Heart left ventricle (tissue), 16 donors: ENCODE results near the gene ECPAS. TPM values are rescaled to one million over a fixed set of nuclear protein-coding genes. Genes with fewer than 3 reads are reported as not detected.
"Not testable (repeated sequence)": the region's sequence is repeated elsewhere in the genome, so short reads cannot be mapped to it uniquely, and the experiment has no call there.

Experiments used
- ATAC-seq, 4 donors: fragments of 200-7000 bp; cut with Tn5 transposase; one replicate each; pipeline ENCODE4 v1.9.1; 2020 to 2022; ENCODE audit warnings: moderate library complexity in 4 of 4, mild to moderate bottlenecking in 3 of 4, moderate number of reproducible peaks in 1 of 4
- DNase-seq, 5 donors: peaks; one replicate each; pipeline ENCODE4 v3.0.0-alpha.2; 2020
- H3K27ac ChIP-seq, 12 donors: fragments of 200-600 bp; sonication (generic) in 4 of 12; one replicate each; pipeline versions ENCODE4 v1.5.0 to v1.8.0; 2016 to 2022; ENCODE audit warnings: mild to moderate bottlenecking in 2 of 12
- H3K27me3 ChIP-seq, 9 donors: fragments of 200-600 bp; sonication (generic) in 2 of 9; one replicate each; pipeline versions ENCODE4 v1.5.1 to v1.8.0; 2016 to 2022; ENCODE audit warnings: mild to moderate bottlenecking in 3 of 9
- H3K36me3 ChIP-seq, 9 donors: fragments of 200-600 bp; sonication (generic) in 2 of 9; one replicate each; pipeline versions ENCODE4 v1.5.0 to v1.8.0; 2018 to 2022; ENCODE audit warnings: mild to moderate bottlenecking in 2 of 9
- H3K4me1 ChIP-seq, 12 donors: fragments of 200-600 bp; sonication (generic) in 4 of 12; one replicate each; pipeline versions ENCODE4 v1.5.0 to v1.8.0; 2016 to 2022; ENCODE audit warnings: mild to moderate bottlenecking in 3 of 12
- H3K4me3 ChIP-seq, 12 donors: fragments of 200-600 bp; sonication (generic) in 4 of 12; one replicate each; pipeline versions ENCODE4 v1.5.0 to v1.8.0; 2017 to 2022; ENCODE audit warnings: mild to moderate bottlenecking in 9 of 12, moderate library complexity in 4 of 12
- H3K9me3 ChIP-seq, 12 donors: fragments of 200-600 bp; sonication (generic) in 4 of 12; one replicate each; pipeline versions ENCODE4 v1.5.0 to v1.8.0; 2016 to 2022; ENCODE audit warnings: mild to moderate bottlenecking in 1 of 12
- POLR2A ChIP-seq, 2 donors: fragments of 450-650 bp; IDR thresholded peaks; one replicate each; pipeline ENCODE4 v1.6.1; 2017; ENCODE audit warnings: antibody characterized with exemption in 2 of 2, mild to moderate bottlenecking in 2 of 2, moderate library complexity in 2 of 2
- WGBS, 4 donors: extraction: QIAGEN DNeasy Blood & Tissue Kit in 2 of 4; methylation state at CpG; one replicate each; pipeline versions ENCODE4 v1.1.5 to v1.1.7; 2013 to 2018; 5-methylcytosine and 5-hydroxymethylcytosine counted together
- intact Hi-C, 10 donors: fragments of 100-400 bp; cut with DNase I; formaldehyde crosslinking; loops; one replicate each; pipeline versions ENCODE4 v1.11.1 to v1.14.2; 2022
- polyA plus RNA-seq, 2 donors: library from polyadenylated mRNA; stranded (reverse); fragments of 200-250 nt; gene quantifications; one replicate each; pipeline ENCODE4 v1.2.3, GENCODE V29; 2013
- total RNA-seq, 9 donors: library from RNA; depleted of rRNA in 2 of 9; stranded (reverse); fragments of >200 nt in 2 of 9; fragmentation: NEBNext Ultra II Directional in 3 of 9; extraction: Animal tissue kit (Norgen Biotek cat#: 25700) in 3 of 9; gene quantifications; one replicate each; pipeline versions ENCODE4 v1.1.0 to v1.2.4, GENCODE V29; 2016 to 2023
- TF ChIP-seq, protein P1 (sequence below), 12 donors: fragments of 200-600 bp; sonication (generic) in 4 of 12; IDR thresholded peaks; one replicate each; pipeline versions ENCODE4 v1.5.0 to v1.8.0; 2018 to 2022; ENCODE audit warnings: antibody characterized with exemption in 12 of 12, mild to moderate bottlenecking in 5 of 12
- donor health status: ischemic (EF 13 %, LVEDD 7.1; RV severe dilation, severe dysfunction).
- donor health status: healthy with polysubstance abuse.
- donor health status: DM: no; HTN: yes; CAD: no.
- donor health status: DM: no; HTN: no; CAD: no.
- donor health status: ischemic (EF 25% LVEDD 6.9; RV normal size, moderate dysfunction).
- donor health status: ischemic (EF 25% LVEDD 5.7; RV mildly dilated, moderate dysfunction).
- donor health status: healthy.
- donor health status: DM: yes; HTN: yes; CAD: no.
- donor health status: ischemic (EF 35%, LVEDD 5.7; RV mildly dilated, moderate dysfunction).
- donor health status: nonischemic (EF 11% LVEDD 7.7; RV severe dilation, severe dysfunction).
- donor health status: DM: yes; HTN: yes; CAD: no.
- donor health status: PGD.
- donor health status: ischemic (EF 29% LVEDD 5.4; RV normal size, mild dysfunction).
- donor health status: nonischemic (EF 23%, LVEDD 6.1; RV moderate dilation, normal function).

ECPAS gene
- total and polyA plus RNA-seq, 11 donors, result 28.9 to 116 (median 102) TPM

DNA sequence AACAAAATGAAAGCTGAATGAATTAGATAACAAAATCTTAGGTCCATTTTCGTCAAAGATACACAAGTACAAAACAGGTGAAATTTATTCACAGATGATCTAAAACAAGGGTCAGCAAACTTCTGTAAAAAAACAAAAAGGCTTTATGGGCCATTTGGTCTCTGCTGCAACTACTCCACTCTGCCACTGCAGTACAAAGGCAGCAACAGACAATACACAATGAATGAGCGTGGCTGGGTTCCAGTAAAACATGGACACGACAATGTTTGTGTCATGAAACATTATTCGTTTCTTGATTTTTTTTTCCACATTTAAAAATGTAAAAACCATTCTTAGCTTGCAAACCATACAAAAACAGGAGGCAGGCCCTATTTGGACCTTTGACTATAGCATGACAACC lies 71.9 kb downstream of the ECPAS start:
- peaks cover 0 to 5% (median 0%) of the 10 kb centered on the region in 12 donors for H3K4me1 ChIP-seq
- intact Hi-C loops, result no loop called here

DNA sequence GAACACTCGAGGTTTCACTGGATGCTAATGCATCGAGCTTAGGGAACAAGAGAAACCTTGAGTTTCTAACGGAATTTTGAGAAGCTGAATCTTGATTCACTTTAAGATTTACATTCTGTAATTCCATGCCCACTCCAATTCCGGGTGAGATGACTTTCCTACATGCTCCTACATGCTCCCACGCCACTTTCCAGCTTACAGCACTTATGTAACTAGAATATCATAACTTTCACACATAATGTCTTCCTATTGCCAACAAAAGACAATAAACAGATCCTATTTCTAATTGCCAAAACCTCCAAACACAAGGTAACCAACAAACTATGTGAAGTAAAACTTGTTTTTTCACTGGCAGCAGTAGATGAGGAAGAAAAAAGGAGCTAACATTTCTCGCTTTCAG lies 72.9 kb downstream of the ECPAS start:
- intact Hi-C loops, result no loop called here
- WGBS, 4 donors, result 94 to 98% (median 96%) methylated on average over 6 of the region's 6 CpGs

More for the DNA sequence above, 71.9 kb downstream of the ECPAS start:
- Histone ChIP-seq H3K27me3 (no peaks in the 10 kb centered on the region), H3K4me3 (no peak overlapping the region), H3K36me3 (peaks cover 0 to 100% (median 100%) of the 10 kb centered on the region in 9 donors), H3K9me3 (no peaks in the 10 kb centered on the region), H3K27ac (no peak overlapping the region)
- ATAC-seq, result no peak
- 76 to 85% (median 81%) methylated on average over 4 of the region's 4 CpGs for WGBS, 4 donors
- TF ChIP-seq, protein P1, sequence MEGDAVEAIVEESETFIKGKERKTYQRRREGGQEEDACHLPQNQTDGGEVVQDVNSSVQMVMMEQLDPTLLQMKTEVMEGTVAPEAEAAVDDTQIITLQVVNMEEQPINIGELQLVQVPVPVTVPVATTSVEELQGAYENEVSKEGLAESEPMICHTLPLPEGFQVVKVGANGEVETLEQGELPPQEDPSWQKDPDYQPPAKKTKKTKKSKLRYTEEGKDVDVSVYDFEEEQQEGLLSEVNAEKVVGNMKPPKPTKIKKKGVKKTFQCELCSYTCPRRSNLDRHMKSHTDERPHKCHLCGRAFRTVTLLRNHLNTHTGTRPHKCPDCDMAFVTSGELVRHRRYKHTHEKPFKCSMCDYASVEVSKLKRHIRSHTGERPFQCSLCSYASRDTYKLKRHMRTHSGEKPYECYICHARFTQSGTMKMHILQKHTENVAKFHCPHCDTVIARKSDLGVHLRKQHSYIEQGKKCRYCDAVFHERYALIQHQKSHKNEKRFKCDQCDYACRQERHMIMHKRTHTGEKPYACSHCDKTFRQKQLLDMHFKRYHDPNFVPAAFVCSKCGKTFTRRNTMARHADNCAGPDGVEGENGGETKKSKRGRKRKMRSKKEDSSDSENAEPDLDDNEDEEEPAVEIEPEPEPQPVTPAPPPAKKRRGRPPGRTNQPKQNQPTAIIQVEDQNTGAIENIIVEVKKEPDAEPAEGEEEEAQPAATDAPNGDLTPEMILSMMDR (IDR thresholded peaks at IDR 0.05), result no peak
- TF ChIP-seq POLR2A (IDR thresholded peaks at IDR 0.05), result no peak
- DNase-seq, result no peak

DNA sequence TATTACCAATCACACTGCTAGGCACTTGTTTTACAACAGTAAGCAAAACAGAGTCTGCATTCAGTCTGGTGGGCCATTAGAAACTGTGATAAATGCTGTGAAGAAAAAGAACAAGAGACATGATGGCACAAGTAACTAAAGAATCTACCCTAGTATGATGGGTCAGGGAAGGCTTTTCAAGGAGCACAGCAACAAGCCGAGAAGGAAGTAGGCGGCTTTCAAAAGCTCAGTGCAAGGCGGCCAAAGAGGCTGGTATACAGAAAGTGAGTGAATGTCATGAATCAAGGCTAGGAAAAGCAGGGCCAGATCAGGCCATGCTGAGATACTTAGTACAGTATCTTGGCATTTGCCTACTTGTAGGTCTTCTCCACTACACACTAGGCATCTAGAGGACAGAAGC lies 76.4 kb downstream of the ECPAS start:
- no peak for TF ChIP-seq POLR2A (IDR thresholded peaks at IDR 0.05)
- TF ChIP-seq, protein P1 (IDR thresholded peaks at IDR 0.05), result no peak
- DNase-seq (no peak), ATAC-seq (no peak)
- Histone ChIP-seq H3K4me3 (no peak overlapping the region), H3K27ac (no peak overlapping the region), H3K9me3 (peaks cover 0 to 19% (median 2%) of the 10 kb centered on the region in 12 donors), H3K4me1 (no peaks in the 10 kb centered on the region), H3K27me3 (no peaks in the 10 kb centered on the region), H3K36me3 (peaks cover 0 to 100% (median 96%) of the 10 kb centered on the region in 9 donors)
- 92 to 95% (median 95%) methylated on average over 3 of the region's 3 CpGs for WGBS, 4 donors
- intact Hi-C loops, result no loop called here

More for the DNA sequence above, 72.9 kb downstream of the ECPAS start:
- Histone ChIP-seq H3K9me3 (no peaks in the 10 kb centered on the region), H3K27me3 (no peaks in the 10 kb centered on the region), H3K4me1 (peaks cover 0 to 5% (median 0%) of the 10 kb centered on the region in 12 donors), H3K4me3 (no peak overlapping the region), H3K36me3 (peaks cover 0 to 100% (median 100%) of the 10 kb centered on the region in 9 donors), H3K27ac (no peak overlapping the region)
- no peak for TF ChIP-seq POLR2A (IDR thresholded peaks at IDR 0.05)
- TF ChIP-seq, protein P1 (IDR thresholded peaks at IDR 0.05), result no peak
- no peak for DNase-seq
- ATAC-seq, result no peak

DNA sequence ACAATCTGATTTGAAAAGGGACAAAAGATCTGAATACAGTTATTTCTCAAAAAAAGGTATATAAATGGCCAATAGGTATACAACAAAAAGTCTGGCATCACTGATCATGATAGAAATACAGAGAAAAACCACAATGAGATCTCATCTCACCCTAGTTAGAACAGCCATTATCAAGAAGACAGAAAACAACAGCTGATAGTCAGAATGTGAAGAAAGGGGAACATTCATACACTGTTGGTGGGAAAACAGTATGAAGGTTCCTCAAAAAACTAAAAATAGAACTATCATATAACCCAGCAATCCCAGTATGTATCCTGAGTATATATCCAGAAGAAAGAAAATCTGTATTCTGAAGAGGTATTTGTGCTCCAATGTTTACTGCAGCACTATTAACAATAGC lies 78.5 kb downstream of the ECPAS start:
- Histone ChIP-seq H3K27me3 (no peaks in the 10 kb centered on the region), H3K4me1 (no peaks in the 10 kb centered on the region), H3K4me3 (no peak overlapping the region), H3K27ac (no peak overlapping the region), H3K9me3 (peaks cover 0 to 39% (median 13%) of the 10 kb centered on the region in 12 donors), H3K36me3 (peaks cover 0 to 100% (median 91%) of the 10 kb centered on the region in 9 donors)
- DNase-seq (no peak), ATAC-seq (no peak)
- TF ChIP-seq, protein P1 (IDR thresholded peaks at IDR 0.05), result no peak
- TF ChIP-seq POLR2A (IDR thresholded peaks at IDR 0.05), result no peak
- intact Hi-C loops, result no loop called here

DNA sequence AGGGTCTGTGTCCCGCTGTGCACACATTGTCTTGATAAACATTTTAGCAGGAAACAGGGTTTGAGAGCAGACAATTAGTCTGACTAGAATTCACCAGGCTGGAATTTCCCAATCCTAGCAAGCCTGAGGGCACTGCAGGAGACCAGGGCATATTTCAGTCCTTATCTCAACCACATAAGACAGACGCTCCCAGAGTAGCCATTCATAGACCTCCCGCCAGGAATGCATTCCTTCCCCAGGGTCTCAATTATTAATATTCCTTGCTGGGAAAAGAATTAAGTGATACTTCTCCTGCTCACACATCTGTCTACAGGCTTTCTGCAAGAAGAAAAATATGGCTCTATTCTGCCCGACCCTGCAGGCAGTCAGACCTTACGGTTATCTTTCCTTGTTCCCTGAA lies 82.7 kb downstream of the ECPAS start:
- Histone ChIP-seq H3K9me3 (peaks cover 0 to 49% (median 19%) of the 10 kb centered on the region in 12 donors), H3K36me3 (peaks cover 3 to 100% (median 87%) of the 10 kb centered on the region in 9 donors)
- H3K4me3 ChIP-seq, H3K27ac ChIP-seq, H3K27me3 ChIP-seq, intact Hi-C loops, H3K4me1 ChIP-seq, ATAC-seq, DNase-seq: not testable (repeated sequence)
- WGBS, 4 donors, result 93 to 97% (median 96%) methylated on average over 5 of the region's 5 CpGs
